Activated CD8-positive, alpha-beta memory T cell treated with anti-CD3 and anti-CD28 coated beads, Interleukin-2, amount 50 U/mL, for 1 hour (primary cell): ENCODE measurements around the gene SLC44A1.
"Not testable (repeated sequence)": the region's sequence is repeated elsewhere in the genome, so short reads cannot be mapped to it uniquely, and the experiment has no call there.

Source experiments
- DNase-seq: peaks from one replicate; pipeline ENCODE4 v3.0.0-alpha.2; 2020; ENCODE audit errors: extremely low read depth

SLC44A1 gene

GRCh38 chr9:105242557-105242956, 1.9 kb upstream of the SLC44A1 start:
- no peak for DNase-seq

- DNase-seq: no peak
These were observed 1.3 kb upstream of the SLC44A1 start for GRCh38 chr9:105243015-105243686.

- DNase-seq: no peak
These were observed 230 bp downstream of the SLC44A1 start for GRCh38 chr9:105244734-105245028.

GRCh38 chr9:105245029-105245890, 809 bp downstream of the SLC44A1 start:
- DNase-seq: no peak

GRCh38 chr9:105245891-105246161, 1.4 kb downstream of the SLC44A1 start:
- no peak for DNase-seq

- DNase-seq: no peak
These were observed 2.3 kb downstream of the SLC44A1 start for GRCh38 chr9:105246656-105247173.

- DNase-seq: no peak
These were observed 4.2 kb downstream of the SLC44A1 start for GRCh38 chr9:105248691-105249090.

GRCh38 chr9:105251133-105251532, 6.7 kb downstream of the SLC44A1 start:
- DNase-seq: no peak

- DNase-seq: no peak
These were observed 7.4 kb downstream of the SLC44A1 start for GRCh38 chr9:105251733-105252404.

- no peak for DNase-seq
These were observed 7.9 kb downstream of the SLC44A1 start for GRCh38 chr9:105252405-105252756.

GRCh38 chr9:105254226-105254625, 9.8 kb downstream of the SLC44A1 start:
- no peak for DNase-seq

GRCh38 chr9:105255421-105255820, 11.0 kb downstream of the SLC44A1 start:
- no peak for DNase-seq

- not testable (repeated sequence) for DNase-seq
These were observed 12.1 kb downstream of the SLC44A1 start for GRCh38 chr9:105256569-105256968.

- DNase-seq: no peak
These were observed 13.4 kb downstream of the SLC44A1 start for GRCh38 chr9:105257809-105258208.

GRCh38 chr9:105258225-105258737, 13.8 kb downstream of the SLC44A1 start:
- DNase-seq: no peak

GRCh38 chr9:105259274-105259673, 14.8 kb downstream of the SLC44A1 start:
- DNase-seq: no peak

- DNase-seq: no peak
These were observed 15.5 kb downstream of the SLC44A1 start for GRCh38 chr9:105259731-105260612.

GRCh38 chr9:105262497-105262896, 18.0 kb downstream of the SLC44A1 start:
- no peak for DNase-seq

- DNase-seq: no peak
These were observed 19.9 kb downstream of the SLC44A1 start for GRCh38 chr9:105264380-105264779.

GRCh38 chr9:105268254-105268653, 23.8 kb downstream of the SLC44A1 start:
- DNase-seq: not testable (repeated sequence)

GRCh38 chr9:105269593-105269992, 25.1 kb downstream of the SLC44A1 start:
- no peak for DNase-seq

GRCh38 chr9:105270711-105271110, 26.3 kb downstream of the SLC44A1 start:
- DNase-seq: no peak
